ENCODE data around the gene VANGL1.

DNA sequence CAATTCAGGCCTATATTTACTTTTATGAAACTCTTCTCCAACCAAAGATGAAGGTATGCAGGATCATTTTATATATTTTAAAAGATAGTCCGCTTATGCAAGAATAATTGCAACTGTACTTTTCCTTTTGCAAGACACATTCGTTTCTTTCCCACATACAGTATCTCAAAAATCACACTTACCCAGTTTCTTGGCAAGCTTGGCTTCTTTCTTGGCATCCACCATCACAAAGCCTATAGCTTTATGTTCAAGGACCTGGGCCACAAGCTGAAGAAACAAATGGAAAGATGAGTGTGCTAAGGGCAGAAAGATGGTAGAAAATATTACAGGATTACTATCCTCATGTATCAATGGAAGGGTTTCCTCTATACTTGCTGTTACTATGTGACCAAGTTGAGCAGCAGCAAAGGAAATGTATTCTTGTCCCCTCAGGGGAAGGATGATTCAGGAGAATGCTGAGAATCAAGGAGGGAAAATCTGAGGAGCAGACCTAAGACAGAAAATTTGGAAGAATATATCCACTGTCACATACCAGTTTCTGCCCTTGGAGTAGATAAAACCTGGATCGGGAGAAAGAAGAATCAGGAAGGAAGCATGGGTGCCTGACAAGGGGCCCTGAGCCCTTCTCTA is 103.0 kb downstream of the VANGL1 start:
- TF ChIP-seq CTCF (IDR thresholded peaks at IDR 0.05) (no peak), POLR2AphosphoS5 (IDR thresholded peaks at IDR 0.05; ENCODE audit: low read depth, low read length) (no peak)
